ENCODE results near the gene PPM1G.

The PPM1G gene

GRCh38 chr2:27380626-27381545 is 28.5 kb downstream of the PPM1G start, which contains the start of gene ZNF513:
Gene ZNF513 (minus strand): TSS chr2:27380734. CDS start chr2:27380526, 208 bp downstream.
- TF ChIP-seq CTCF (IDR thresholded peaks at IDR 0.05), result no peak

- no peak for TF ChIP-seq CTCF (IDR thresholded peaks at IDR 0.05)
These were observed 29.4 kb downstream of the PPM1G start for GRCh38 chr2:27379836-27380625.

- no peak for TF ChIP-seq CTCF (IDR thresholded peaks at IDR 0.05)
These were observed 30.0 kb downstream of the PPM1G start for GRCh38 chr2:27379383-27379835.

GRCh38 chr2:27378809-27379290 is 30.5 kb downstream of the PPM1G start:
- no peak for TF ChIP-seq CTCF (IDR thresholded peaks at IDR 0.05)

- no peak; the same call in 1 of the 2 replicates for TF ChIP-seq CTCF (IDR thresholded peaks at IDR 0.05)
These were observed 31.1 kb downstream of the PPM1G start for GRCh38 chr2:27378096-27378808.

GRCh38 chr2:27377618-27378095 is 31.7 kb downstream of the PPM1G start:
- TF ChIP-seq CTCF (IDR thresholded peaks at IDR 0.05), result no peak
